DMS153 (cell line): ENCODE data around the gene LTBP1.
"Not testable (repeated sequence)": the region's sequence is repeated elsewhere in the genome, so short reads cannot be mapped to it uniquely, and the experiment has no call there.

ENCODE experiments used
- DNase-seq: peaks from one replicate; lab custom pipeline; 2025; lab: John Stamatoyannopoulos, UW

The LTBP1 gene

GRCh38 chr2:33139949-33140348 is 193.2 kb downstream of the LTBP1 start:
- DNase-seq = no peak

- no peak for DNase-seq
These were observed 194.7 kb downstream of the LTBP1 start for GRCh38 chr2:33141476-33141875.

- DNase-seq = no peak
These were observed 196.1 kb downstream of the LTBP1 start for GRCh38 chr2:33142810-33143209.

GRCh38 chr2:33144243-33144642 is 197.5 kb downstream of the LTBP1 start:
- DNase-seq = no peak

GRCh38 chr2:33145459-33145858 is 198.7 kb downstream of the LTBP1 start:
- no peak for DNase-seq

GRCh38 chr2:33146102-33146501 is 199.3 kb downstream of the LTBP1 start:
- no peak for DNase-seq

GRCh38 chr2:33153008-33153407 is 206.3 kb downstream of the LTBP1 start:
- no peak for DNase-seq

- no peak for DNase-seq
These were observed 211.8 kb downstream of the LTBP1 start for GRCh38 chr2:33158482-33159003.

GRCh38 chr2:33160191-33160590 is 213.4 kb downstream of the LTBP1 start:
- no peak for DNase-seq

GRCh38 chr2:33166287-33166881 is 219.6 kb downstream of the LTBP1 start:
- no peak for DNase-seq

GRCh38 chr2:33167622-33168245 is 221.0 kb downstream of the LTBP1 start:
- no peak for DNase-seq

GRCh38 chr2:33168425-33168824 is 221.7 kb downstream of the LTBP1 start:
- no peak for DNase-seq

GRCh38 chr2:33168922-33169321 is 222.2 kb downstream of the LTBP1 start:
- DNase-seq = no peak

GRCh38 chr2:33170251-33170650 is 223.5 kb downstream of the LTBP1 start:
- DNase-seq = not testable (repeated sequence)

- no peak for DNase-seq
These were observed 230.9 kb downstream of the LTBP1 start for GRCh38 chr2:33177627-33178026.

- DNase-seq = no peak
These were observed 231.5 kb downstream of the LTBP1 start for GRCh38 chr2:33178209-33178608.

GRCh38 chr2:33180915-33181314 is 234.2 kb downstream of the LTBP1 start:
- DNase-seq = no peak

- no peak for DNase-seq
These were observed 234.7 kb downstream of the LTBP1 start for GRCh38 chr2:33181466-33181865.

GRCh38 chr2:33184041-33184440 is 237.3 kb downstream of the LTBP1 start:
- no peak for DNase-seq

- no peak for DNase-seq
These were observed 240.2 kb downstream of the LTBP1 start for GRCh38 chr2:33186937-33187336.

- DNase-seq = no peak
These were observed 242.0 kb downstream of the LTBP1 start for GRCh38 chr2:33188799-33189198.

GRCh38 chr2:33190393-33190937 is 243.7 kb downstream of the LTBP1 start:
- DNase-seq = no peak

GRCh38 chr2:33195891-33196290 is 249.1 kb downstream of the LTBP1 start:
- no peak for DNase-seq

- DNase-seq = no peak
These were observed 249.9 kb downstream of the LTBP1 start for GRCh38 chr2:33196700-33197099.
